Ascending aorta (tissue), 2 donors: Measurements from ENCODE around the gene TGFBR1. TPM values are rescaled to one million over a fixed set of nuclear protein-coding genes. Genes with fewer than 3 reads are reported as not detected.

Experiments used
- DNase-seq, 2 donors: peaks; one replicate each; pipeline ENCODE4 v3.0.0-alpha.2; 2019; ENCODE audit warnings: low spot score in 2 of 2
- H3K27ac ChIP-seq, 2 donors: fragments of 200-600 bp; sonication (generic); one replicate each; pipeline ENCODE4 v1.5.1; 2016 to 2017; ENCODE audit warnings: mild to moderate bottlenecking in 1 of 2
- H3K27me3 ChIP-seq: fragments of 200-600 bp; sonication (generic); one replicate; pipeline ENCODE4 v1.5.1; 2017
- H3K36me3 ChIP-seq, 2 donors: fragments of 200-600 bp; sonication (generic); one replicate each; pipeline ENCODE4 v1.5.1; 2016
- H3K4me1 ChIP-seq, 2 donors: fragments of 200-600 bp; sonication (generic); one replicate each; pipeline ENCODE4 v1.5.1; 2016 to 2017; ENCODE audit warnings: mild to moderate bottlenecking in 1 of 2
- H3K4me3 ChIP-seq, 2 donors: fragments of 200-600 bp; sonication (generic); one replicate each; pipeline ENCODE4 v1.5.1; 2016 to 2017; ENCODE audit warnings: mild to moderate bottlenecking in 1 of 2
- H3K9me3 ChIP-seq, 2 donors: fragments of 200-600 bp; sonication (generic); one replicate each; pipeline ENCODE4 v1.5.1; 2016
- intact Hi-C: fragments of 100-400 bp; cut with DNase I; formaldehyde crosslinking; loops from one replicate; pipeline ENCODE4 v1.15.1; 2023
- total RNA-seq: library from RNA; depleted of rRNA; stranded (reverse); fragments of >200 nt; gene quantifications from one replicate; pipeline ENCODE4 v1.1.0, GENCODE V29; 2016
- TF ChIP-seq, protein P1 (sequence below), 3 experiments: fragments of 200-600 bp in 2 of 3; fragments of 450-650 bp in 1 of 3; sonication (generic) in 2 of 3; IDR thresholded peaks; one replicate each; pipeline ENCODE4 v1.5.1; 2016 to 2019; ENCODE audit warnings: antibody characterized with exemption in 3 of 3, mild to moderate bottlenecking in 1 of 3, moderate library complexity in 1 of 3

The TGFBR1 gene
- total RNA-seq, 1 donor from 2014 or later: 13.9 TPM

DNA sequence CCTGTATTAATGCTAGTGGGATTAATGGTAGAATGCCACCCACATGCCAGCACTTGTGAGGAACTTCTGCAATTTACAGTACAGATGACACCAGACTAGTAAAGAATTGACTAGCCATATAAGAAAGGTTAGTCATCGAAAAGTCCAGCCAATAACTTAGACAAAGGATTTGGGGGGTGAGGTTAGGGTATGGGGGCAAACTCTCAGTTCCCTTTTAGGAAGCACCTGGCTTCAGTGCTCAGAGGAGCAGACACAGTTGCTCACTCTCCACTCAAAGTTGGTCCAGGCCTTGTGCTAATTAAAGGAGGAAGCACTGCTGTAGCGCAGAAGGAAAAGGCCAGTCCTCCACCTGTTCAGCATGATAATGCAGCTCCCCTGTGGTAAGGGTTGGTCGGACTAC, 25.2 kb downstream of the TGFBR1 start:
- peaks cover 0 to 4% of the 10 kb centered on the region in 2 donors for H3K4me1 ChIP-seq
- no peak overlapping the region for H3K27ac ChIP-seq
- intact Hi-C loops: no loop called here

DNA sequence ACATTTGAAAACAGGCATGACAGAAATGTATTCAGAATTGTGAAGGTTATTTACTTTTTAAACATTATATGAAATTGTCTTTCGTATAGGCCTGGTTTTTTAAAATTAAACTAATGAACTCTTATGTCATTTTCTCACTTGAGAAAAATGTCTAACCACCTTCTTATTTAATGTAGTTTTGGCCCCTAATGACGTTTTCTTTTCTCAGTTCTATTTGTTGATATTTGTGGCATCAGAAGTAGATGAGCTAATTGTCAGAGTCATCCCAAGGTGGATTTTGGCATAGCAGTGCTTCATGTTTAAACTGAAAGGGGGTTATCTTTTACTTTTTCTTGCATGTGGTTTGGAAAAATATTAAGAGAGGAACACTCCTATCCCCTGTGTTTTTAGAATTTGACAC, 28.2 kb downstream of the TGFBR1 start:
- intact Hi-C loops: no loop called here
- TF ChIP-seq, protein P1, sequence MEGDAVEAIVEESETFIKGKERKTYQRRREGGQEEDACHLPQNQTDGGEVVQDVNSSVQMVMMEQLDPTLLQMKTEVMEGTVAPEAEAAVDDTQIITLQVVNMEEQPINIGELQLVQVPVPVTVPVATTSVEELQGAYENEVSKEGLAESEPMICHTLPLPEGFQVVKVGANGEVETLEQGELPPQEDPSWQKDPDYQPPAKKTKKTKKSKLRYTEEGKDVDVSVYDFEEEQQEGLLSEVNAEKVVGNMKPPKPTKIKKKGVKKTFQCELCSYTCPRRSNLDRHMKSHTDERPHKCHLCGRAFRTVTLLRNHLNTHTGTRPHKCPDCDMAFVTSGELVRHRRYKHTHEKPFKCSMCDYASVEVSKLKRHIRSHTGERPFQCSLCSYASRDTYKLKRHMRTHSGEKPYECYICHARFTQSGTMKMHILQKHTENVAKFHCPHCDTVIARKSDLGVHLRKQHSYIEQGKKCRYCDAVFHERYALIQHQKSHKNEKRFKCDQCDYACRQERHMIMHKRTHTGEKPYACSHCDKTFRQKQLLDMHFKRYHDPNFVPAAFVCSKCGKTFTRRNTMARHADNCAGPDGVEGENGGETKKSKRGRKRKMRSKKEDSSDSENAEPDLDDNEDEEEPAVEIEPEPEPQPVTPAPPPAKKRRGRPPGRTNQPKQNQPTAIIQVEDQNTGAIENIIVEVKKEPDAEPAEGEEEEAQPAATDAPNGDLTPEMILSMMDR (IDR thresholded peaks at IDR 0.05): no peak
- DNase-seq: no peak
- H3K9me3 ChIP-seq: no peaks in the 10 kb centered on the region
- peaks cover 0 to under 1% of the 10 kb centered on the region in 2 donors for H3K4me1 ChIP-seq
- H3K27ac ChIP-seq: no peak overlapping the region
- H3K27me3 ChIP-seq: no peaks in the 10 kb centered on the region
- H3K4me3 ChIP-seq: no peak overlapping the region
- peaks cover 10 to 20% of the 10 kb centered on the region in 2 donors for H3K36me3 ChIP-seq

More for the DNA sequence above, 25.2 kb downstream of the TGFBR1 start:
- H3K36me3 ChIP-seq: peaks cover 10 to 18% of the 10 kb centered on the region in 2 donors
- H3K4me3 ChIP-seq: no peak overlapping the region
- TF ChIP-seq, protein P1 (IDR thresholded peaks at IDR 0.05): no peak
- no peaks in the 10 kb centered on the region for H3K27me3 ChIP-seq
- H3K9me3 ChIP-seq: no peaks in the 10 kb centered on the region
- DNase-seq: no peak

DNA sequence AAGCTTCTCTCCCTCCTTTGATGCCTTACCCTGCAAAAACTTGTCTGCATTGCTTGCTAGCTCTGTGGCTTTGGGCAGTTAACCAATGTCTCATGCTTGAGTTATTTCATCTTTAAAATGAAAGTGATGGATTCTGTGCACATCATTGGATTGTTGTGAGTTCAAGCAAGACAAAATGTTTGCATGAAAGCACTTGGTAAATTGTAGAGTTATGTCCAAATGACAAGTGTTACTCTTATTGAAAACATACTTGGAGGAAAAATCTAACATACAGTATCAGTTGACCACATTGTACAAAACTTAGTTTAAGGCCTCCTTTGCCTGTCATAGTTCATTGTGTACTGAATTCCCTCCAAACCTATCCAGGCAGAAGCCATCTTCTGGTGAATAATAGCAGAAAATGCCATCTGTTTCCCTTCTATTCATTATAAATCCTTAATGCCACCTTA, 30.0 kb downstream of the TGFBR1 start:
- TF ChIP-seq, protein P1 (IDR thresholded peaks at IDR 0.05): no peak

DNA sequence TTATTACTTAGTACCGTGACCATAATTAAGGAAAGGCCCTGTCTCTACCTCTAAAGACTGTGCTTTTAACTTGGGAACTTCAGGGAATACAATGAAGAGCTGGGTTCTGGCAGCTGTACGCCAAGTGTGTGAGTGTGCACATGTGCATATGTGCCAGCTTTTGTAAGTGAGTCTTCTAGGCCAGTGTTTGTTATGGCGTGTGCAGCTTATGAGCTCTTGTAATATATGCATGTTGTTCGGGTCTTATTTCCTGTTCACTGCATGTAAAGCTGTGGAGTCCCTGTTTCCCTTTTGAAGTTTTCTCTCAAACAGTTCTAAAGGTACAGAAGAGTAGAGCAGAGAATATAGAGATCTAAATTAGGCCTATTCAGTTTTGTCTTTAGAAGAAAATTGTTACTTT, 30.5 kb downstream of the TGFBR1 start:
- Histone ChIP-seq H3K9me3 (no peaks in the 10 kb centered on the region), H3K27me3 (no peaks in the 10 kb centered on the region), H3K36me3 (peaks cover 10 to 17% of the 10 kb centered on the region in 2 donors), H3K4me3 (no peak overlapping the region), H3K4me1 (no peaks in the 10 kb centered on the region), H3K27ac (no peak overlapping the region)
- intact Hi-C loops: no loop called here
- DNase-seq: no peak
- TF ChIP-seq, protein P1 (IDR thresholded peaks at IDR 0.05): no peak

More for the DNA sequence above, 30.0 kb downstream of the TGFBR1 start:
- Histone ChIP-seq H3K4me1 (no peaks in the 10 kb centered on the region), H3K27ac (no peak overlapping the region), H3K27me3 (no peaks in the 10 kb centered on the region), H3K4me3 (no peak overlapping the region), H3K36me3 (peaks cover 10 to 22% of the 10 kb centered on the region in 2 donors), H3K9me3 (no peaks in the 10 kb centered on the region)
- no peak for DNase-seq
- intact Hi-C loops: no loop called here

DNA sequence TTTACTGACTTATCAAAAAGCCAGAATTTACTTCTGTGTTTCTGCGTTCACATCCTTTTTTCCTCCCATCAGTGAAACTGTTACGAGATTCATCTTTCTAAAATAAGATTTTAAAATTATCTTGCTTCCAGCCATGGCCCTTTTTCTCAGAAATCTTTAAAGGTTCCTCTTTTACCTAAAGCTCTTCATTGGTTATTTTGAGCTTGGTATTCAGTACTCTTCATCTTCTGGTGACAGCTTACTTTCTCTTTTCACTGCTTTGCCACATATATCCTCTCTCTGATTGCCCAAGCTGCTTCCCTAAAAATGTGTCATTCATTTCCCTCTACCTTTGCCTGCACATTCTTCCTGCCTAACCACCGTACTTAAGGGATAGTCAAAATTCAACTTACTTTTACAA, 32.3 kb downstream of the TGFBR1 start:
- Histone ChIP-seq H3K4me3 (no peak overlapping the region), H3K9me3 (no peaks in the 10 kb centered on the region), H3K27ac (no peak overlapping the region), H3K27me3 (no peaks in the 10 kb centered on the region), H3K4me1 (no peaks in the 10 kb centered on the region), H3K36me3 (peaks cover 10 to 17% of the 10 kb centered on the region in 2 donors)
- DNase-seq: no peak
- TF ChIP-seq, protein P1 (IDR thresholded peaks at IDR 0.05): no peak
- intact Hi-C loops: no loop called here

DNA sequence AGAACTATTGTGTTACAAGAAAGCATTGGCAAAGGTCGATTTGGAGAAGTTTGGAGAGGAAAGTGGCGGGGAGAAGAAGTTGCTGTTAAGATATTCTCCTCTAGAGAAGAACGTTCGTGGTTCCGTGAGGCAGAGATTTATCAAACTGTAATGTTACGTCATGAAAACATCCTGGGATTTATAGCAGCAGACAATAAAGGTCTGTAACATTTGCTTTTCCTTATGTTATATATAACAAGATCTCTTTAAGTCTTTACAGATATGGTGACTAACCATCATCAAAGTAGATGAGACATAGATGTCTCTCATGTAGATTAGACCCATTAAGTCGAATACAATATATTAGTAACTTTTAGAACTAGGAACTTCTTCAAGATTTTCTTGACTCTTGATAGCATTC, 33.0 kb downstream of the TGFBR1 start:
- H3K27me3 ChIP-seq: no peaks in the 10 kb centered on the region
- no peak for DNase-seq
- no peak overlapping the region for H3K4me3 ChIP-seq
- intact Hi-C loops: no loop called here
- TF ChIP-seq, protein P1 (IDR thresholded peaks at IDR 0.05): no peak
- no peak overlapping the region for H3K27ac ChIP-seq
- H3K4me1 ChIP-seq: no peaks in the 10 kb centered on the region
- no peaks in the 10 kb centered on the region for H3K9me3 ChIP-seq
- H3K36me3 ChIP-seq: peaks cover 10 to 17% of the 10 kb centered on the region in 2 donors
